HepG2 (cell line): ENCODE measurements around the gene SCN4B.

Experiments
- CTCF ChIP-seq: sonication (generic); formaldehyde crosslinking; IDR thresholded peaks from 2 replicates; pipeline ENCODE4 v1.5.0; 2020; ENCODE audit warnings: mild to moderate bottlenecking, missing genetic modification reagents, moderate library complexity
- FOXP1 ChIP-seq, 2 experiments: fragments of 450-650 bp in 1 of 2; IDR thresholded peaks; 2 replicates each; pipeline ENCODE4 v1.6.1; 2017 to 2018; ENCODE audit warnings: antibody characterized with exemption in 1 of 2
- JUN ChIP-seq: sonication (generic); formaldehyde crosslinking; IDR thresholded peaks from 2 replicates; pipeline ENCODE4 v1.4.0; 2020; ENCODE audit warnings: mild to moderate bottlenecking, missing genetic modification reagents
- POLR2AphosphoS5 ChIP-seq: IDR thresholded peaks from 2 replicates; pipeline ENCODE4 v1.6.1; 2012; ENCODE audit warnings: low read depth, low read length
- RBAK ChIP-seq: sonication (generic); formaldehyde crosslinking; IDR thresholded peaks from 2 replicates; pipeline ENCODE4 v1.5.1; 2020; ENCODE audit warnings: mild to moderate bottlenecking, missing genetic modification reagents
- ZNF33B ChIP-seq: sonication (generic); formaldehyde crosslinking; IDR thresholded peaks from 2 replicates; pipeline ENCODE4 v1.5.1; 2020; ENCODE audit warnings: mild to moderate bottlenecking, missing genetic modification reagents
- ZNF496 ChIP-seq: sonication (generic); formaldehyde crosslinking; IDR thresholded peaks from 2 replicates; pipeline ENCODE4 v1.8.1; 2023; ENCODE audit warnings: mild to moderate bottlenecking, moderate library complexity, missing genetic modification reagents; ENCODE audit not compliant: insufficient replicate concordance

GRCh38 chr11:118128721-118129470 is 23.7 kb downstream of the SCN4B start:
- TF ChIP-seq ZNF496 (no peak), ZNF33B (CRISPR knock-in tag) (no peak), RBAK (CRISPR knock-in tag) (no peak), FOXP1 (IDR thresholded peaks at IDR 0.05) (no peak), FOXP1 (CRISPR knock-in tag; IDR thresholded peaks at IDR 0.05) (no peak), POLR2AphosphoS5 (no peak), CTCF (CRISPR knock-in tag) (no peak), JUN (CRISPR knock-in tag) (no peak)
